ENCODE measurements around the gene CDKN2A.

DNA sequence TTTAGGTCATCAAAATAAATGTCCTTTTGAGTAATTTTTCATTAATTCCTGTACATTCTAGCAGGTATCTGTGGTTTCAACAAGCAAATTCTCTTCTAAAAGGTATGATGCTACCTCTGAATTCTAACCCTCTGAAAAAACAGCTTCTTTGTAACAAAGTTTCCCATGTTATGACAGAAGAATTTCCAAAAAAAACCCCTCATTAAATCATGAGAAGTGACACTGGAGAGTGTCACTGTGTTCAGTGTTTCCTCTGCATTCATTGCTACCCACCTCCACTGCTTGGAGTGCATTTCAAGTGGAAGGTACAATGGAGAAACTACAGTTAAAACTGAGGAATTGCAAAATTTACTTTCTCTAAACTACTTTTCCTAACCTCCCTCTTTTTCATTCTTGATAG, 10.1 kb downstream of the CDKN2A start:
- TF ChIP-seq POLR2A (IDR thresholded peaks at IDR 0.05; ENCODE audit: low read depth, low read length) (no peak), TAF1 (IDR thresholded peaks at IDR 0.05; ENCODE audit: low read depth, low read length) (no peak), POLR2AphosphoS5 (IDR thresholded peaks at IDR 0.05; ENCODE audit: low read depth, low read length) (no peak), POU2F2 (IDR thresholded peaks at IDR 0.05; ENCODE audit: low read depth, low read length) (no peak)

Measured in GM12891 (cell line).